ENCODE results near the gene SAMD14.

Gene SAMD14

GRCh38 chr17:50132104-50132794 lies 2.3 kb upstream of the SAMD14 start:
- no peak for DNase-seq

- DNase-seq = no peak
Observed at GRCh38 chr17:50130559-50131305, 772 bp upstream of the SAMD14 start.

- no peak for DNase-seq
Observed at GRCh38 chr17:50129353-50129727, 620 bp downstream of the SAMD14 start.

GRCh38 chr17:50128441-50129352 lies 1.3 kb downstream of the SAMD14 start:
- peak; percentile 33 for DNase-seq

- no peak for DNase-seq
Observed at GRCh38 chr17:50127697-50128361, 2.1 kb downstream of the SAMD14 start.

GRCh38 chr17:50125420-50125997 lies 4.5 kb downstream of the SAMD14 start:
- peak; percentile 20 for DNase-seq

- no peak for DNase-seq
Observed at GRCh38 chr17:50123649-50124349, 6.2 kb downstream of the SAMD14 start.

GRCh38 chr17:50122945-50123344 lies 7.0 kb downstream of the SAMD14 start:
- no peak for DNase-seq

GRCh38 chr17:50120475-50121253 lies 9.3 kb downstream of the SAMD14 start:
- DNase-seq = no peak

GRCh38 chr17:50118828-50119218 lies 11.1 kb downstream of the SAMD14 start:
- DNase-seq = no peak

GRCh38 chr17:50118076-50118827 lies 11.7 kb downstream of the SAMD14 start:
- DNase-seq = no peak

- no peak for DNase-seq
Observed at GRCh38 chr17:50117202-50118051, 12.5 kb downstream of the SAMD14 start.

- DNase-seq = no peak
Observed at GRCh38 chr17:50115756-50116155, 14.2 kb downstream of the SAMD14 start.

GRCh38 chr17:50114849-50115357 lies 15.1 kb downstream of the SAMD14 start:
- peak; percentile 91 for DNase-seq

GRCh38 chr17:50114401-50114800 lies 15.6 kb downstream of the SAMD14 start:
- no peak for DNase-seq

GRCh38 chr17:50113624-50114320 lies 16.2 kb downstream of the SAMD14 start:
- peak; percentile 12 for DNase-seq

- no peak for DNase-seq
Observed at GRCh38 chr17:50112694-50113093, 17.3 kb downstream of the SAMD14 start.
